AG04449 (cell line): ENCODE data around the gene ZNF750.

ENCODE experiments used
- CTCF ChIA-PET: fragments of 350-600 bp; formaldehyde crosslinking; extraction: SDS; loops from one replicate; lab custom pipeline; 2021; ENCODE audit warnings: antibody characterized with exemption; lab: Yijun Ruan, JAX
- POLR2A ChIA-PET: fragments of 400-600, 350-600 bp; formaldehyde crosslinking; extraction: SDS; loops from one replicate; lab custom pipeline; 2020; ENCODE audit warnings: antibody characterized with exemption, inconsistent platforms; lab: Yijun Ruan, JAX
- DNase-seq: peaks from one replicate; pipeline ENCODE4 v3.0.0-alpha.2; 2010; ENCODE audit warnings: low read depth, low spot score
- H3K4me3 ChIP-seq: 2 replicates; pipeline ENCODE4 v1.5.1; 2011; ENCODE audit warnings: low read depth, mild to moderate bottlenecking, control low read depth, low read length
- TF ChIP-seq, protein P1 (sequence below): IDR thresholded peaks from one replicate; pipeline ENCODE4 v1.5.1; 2011; ENCODE audit warnings: mild to moderate bottlenecking, moderate library complexity, low read length, control low read depth, inconsistent platforms; ENCODE audit not compliant: insufficient read depth; ENCODE audit errors: missing control alignments

Gene ZNF750

DNA sequence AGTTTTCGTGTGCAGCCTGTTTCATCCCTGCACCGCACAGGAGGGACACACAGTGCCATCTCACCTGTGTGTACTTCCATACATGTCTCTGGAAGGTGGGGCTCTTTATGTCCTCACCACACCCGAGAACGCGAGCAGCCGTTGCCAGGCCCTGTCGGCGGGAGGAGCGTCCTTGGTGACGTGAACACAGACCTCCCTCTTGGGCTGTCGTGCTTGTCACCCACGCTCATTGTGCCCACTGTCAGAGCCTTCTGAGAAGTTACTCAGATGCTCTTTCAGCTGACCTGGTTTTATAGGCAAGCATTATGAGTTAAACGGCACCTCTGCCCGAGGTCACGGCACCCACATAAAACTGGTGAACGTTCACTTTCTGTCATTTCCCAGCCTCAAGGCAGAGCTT lies 40.2 kb downstream of the ZNF750 start:
- ChIA-PET CTCF (interaction anchor here (1.0 kb wide), 1 partner anchor 18 kb away, joined by 3 read pairs; no protein-coding TSS in a partner anchor), POLR2A (no interaction called here)
- no peak for DNase-seq
- no peak overlapping the region for H3K4me3 ChIP-seq
- TF ChIP-seq, protein P1, sequence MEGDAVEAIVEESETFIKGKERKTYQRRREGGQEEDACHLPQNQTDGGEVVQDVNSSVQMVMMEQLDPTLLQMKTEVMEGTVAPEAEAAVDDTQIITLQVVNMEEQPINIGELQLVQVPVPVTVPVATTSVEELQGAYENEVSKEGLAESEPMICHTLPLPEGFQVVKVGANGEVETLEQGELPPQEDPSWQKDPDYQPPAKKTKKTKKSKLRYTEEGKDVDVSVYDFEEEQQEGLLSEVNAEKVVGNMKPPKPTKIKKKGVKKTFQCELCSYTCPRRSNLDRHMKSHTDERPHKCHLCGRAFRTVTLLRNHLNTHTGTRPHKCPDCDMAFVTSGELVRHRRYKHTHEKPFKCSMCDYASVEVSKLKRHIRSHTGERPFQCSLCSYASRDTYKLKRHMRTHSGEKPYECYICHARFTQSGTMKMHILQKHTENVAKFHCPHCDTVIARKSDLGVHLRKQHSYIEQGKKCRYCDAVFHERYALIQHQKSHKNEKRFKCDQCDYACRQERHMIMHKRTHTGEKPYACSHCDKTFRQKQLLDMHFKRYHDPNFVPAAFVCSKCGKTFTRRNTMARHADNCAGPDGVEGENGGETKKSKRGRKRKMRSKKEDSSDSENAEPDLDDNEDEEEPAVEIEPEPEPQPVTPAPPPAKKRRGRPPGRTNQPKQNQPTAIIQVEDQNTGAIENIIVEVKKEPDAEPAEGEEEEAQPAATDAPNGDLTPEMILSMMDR = no peak

DNA sequence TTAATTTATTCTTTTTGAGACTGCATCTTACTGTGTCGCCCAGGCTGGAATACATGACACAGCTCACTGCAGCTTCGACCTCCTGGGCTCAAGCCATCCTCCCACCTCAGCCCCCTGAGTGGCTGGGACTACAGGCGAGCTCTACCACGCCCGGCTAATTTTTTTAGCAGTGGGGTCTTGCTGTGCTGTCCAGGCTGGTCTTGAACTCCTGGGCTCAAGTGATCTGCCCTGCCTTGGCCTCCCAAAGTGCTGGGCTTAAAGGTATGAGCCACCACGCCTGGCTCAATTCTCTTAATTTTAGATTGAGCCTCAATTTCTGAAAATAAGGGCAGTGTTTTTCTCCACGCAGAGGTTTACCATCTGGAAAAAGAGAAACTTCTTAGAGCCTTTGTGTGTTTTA lies 41.1 kb downstream of the ZNF750 start:
- DNase-seq = no peak
- no peak overlapping the region for H3K4me3 ChIP-seq
- TF ChIP-seq, protein P1 = no peak
- POLR2A ChIA-PET = no interaction called here
- CTCF ChIA-PET = interaction anchor here (1.0 kb wide), 1 partner anchor 17 kb away, joined by 3 read pairs; no protein-coding TSS in a partner anchor

DNA sequence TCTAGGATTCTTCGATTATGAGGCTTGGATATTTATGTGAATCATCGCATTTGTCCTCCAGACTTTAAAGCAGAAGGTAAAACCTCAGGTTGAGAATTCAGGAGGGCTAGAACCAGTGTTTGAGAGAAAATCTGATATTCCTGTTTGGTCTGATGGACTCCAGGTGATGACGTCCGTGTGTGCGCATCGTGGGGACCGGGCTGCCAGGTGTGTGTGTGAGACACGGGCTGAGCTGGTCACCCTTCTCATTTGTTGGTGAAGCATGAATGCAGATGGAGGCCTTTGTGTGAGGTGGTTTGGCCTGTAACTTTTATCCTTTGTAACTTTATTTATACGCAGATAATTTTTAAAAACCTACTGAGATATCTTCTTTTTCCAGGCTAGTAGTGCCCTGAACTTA lies 42.8 kb downstream of the ZNF750 start:
- TF ChIP-seq, protein P1 = no peak
- CTCF ChIA-PET = no interaction called here
- DNase-seq = no peak
- H3K4me3 ChIP-seq = no peak overlapping the region
- POLR2A ChIA-PET = no interaction called here

DNA sequence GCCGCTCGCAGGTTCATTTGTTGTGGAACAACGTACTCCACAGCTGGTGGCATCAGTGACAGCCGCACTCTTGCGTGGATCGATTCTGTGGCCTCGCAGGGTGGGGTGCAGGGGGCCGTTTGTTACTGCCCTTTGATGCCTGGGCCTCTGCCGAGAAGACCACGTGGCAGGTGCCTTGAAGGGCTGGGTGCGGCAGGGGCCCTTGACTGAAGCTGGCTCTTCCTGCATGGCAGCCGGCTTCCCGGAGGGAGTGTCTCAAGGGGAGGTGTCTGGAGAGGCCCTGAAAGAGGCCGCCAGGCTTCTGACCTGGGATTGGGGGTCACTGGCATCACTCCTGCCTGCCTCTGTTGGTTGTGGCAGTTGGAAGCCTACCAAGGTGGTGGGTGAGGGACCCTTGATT lies 44.2 kb downstream of the ZNF750 start:
- CTCF ChIA-PET = no interaction called here
- H3K4me3 ChIP-seq = no peak overlapping the region
- TF ChIP-seq, protein P1 = no peak
- POLR2A ChIA-PET = no interaction called here
- DNase-seq = no peak

DNA sequence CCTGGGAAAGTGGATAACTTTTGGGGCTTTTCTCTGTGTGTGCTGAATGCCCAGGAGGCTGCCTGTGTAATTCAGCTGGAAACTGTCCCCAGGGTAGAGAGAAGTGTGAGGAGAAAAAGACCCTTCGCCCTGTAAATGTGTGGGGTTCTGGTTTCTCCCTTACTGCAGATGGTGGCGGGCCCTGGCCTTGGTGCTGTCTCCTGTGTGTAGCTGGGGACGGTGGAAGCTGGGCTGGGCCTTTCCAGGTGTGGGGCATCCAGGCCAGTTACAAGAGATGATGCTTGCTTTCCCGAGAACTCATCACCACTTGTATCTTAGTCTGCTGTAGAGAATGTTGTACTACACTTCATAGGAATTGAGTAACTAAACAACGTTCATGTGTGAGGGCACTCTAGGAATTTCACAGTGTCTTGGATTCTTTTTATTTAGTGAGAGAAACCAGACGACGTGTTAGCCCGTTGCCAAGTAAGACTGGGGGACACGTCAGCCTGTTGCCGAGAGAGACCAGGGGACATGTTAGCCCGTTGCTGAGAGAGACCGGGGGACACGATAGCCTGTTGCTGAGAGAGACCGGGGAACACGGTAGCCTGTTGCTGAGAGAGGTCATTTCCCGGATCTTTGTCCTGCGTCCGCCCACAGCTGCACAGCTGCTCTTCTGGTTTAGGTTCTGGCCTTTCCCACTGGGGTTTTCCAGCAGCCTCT lies 44.9 kb downstream of the ZNF750 start:
- CTCF ChIA-PET = interaction anchor here (1.2 kb wide), 1 partner anchor 18 kb away, joined by 3 read pairs; no protein-coding TSS in a partner anchor
- TF ChIP-seq, protein P1 = no peak

DNA sequence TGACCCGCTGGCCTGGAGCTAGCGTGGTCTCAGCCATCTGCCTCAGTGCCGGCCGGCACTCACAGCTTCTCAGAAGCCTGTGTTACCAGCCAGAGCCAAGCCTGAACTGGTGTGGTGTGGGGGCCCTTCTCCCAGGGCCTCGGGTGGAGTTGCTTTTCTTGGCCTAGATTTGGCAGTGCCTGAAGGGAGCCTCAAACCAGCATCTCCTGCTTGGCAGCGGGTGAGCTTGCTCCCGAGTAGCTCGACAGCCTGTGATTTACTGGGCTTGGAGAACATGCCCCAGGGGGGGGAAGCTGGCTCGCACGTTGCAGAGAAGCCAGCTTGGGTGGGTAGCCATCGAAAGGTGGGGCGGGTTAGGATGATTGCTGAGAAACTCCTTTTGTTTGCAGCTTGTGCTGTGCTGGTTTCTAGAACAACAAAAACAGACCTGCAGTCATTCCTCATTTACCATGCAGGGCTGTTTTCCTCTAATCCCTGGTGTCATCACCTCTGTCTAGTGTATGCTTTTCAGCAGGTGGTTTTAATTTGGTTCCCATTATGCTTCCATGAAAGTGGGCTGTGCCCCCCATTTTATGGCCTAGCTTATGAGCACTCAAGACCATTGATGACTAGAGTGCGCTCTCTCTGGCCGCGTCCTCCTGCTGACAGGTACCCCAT lies 45.7 kb downstream of the ZNF750 start:
- TF ChIP-seq, protein P1 = no peak
- DNase-seq = no peak
- POLR2A ChIA-PET = no interaction called here
- CTCF ChIA-PET = interaction anchor here (1.2 to 1.3 kb wide), 2 partner anchors 13 to 17 kb away, joined by 3 to 8 read pairs; no protein-coding TSS in a partner anchor
- no peak overlapping the region for H3K4me3 ChIP-seq

More for the DNA sequence above, 44.9 kb downstream of the ZNF750 start:
- POLR2A ChIA-PET = no interaction called here
- no peak overlapping the region for H3K4me3 ChIP-seq
- no peak for DNase-seq
